Thoracic aorta (tissue), 2 donors: ENCODE data around the gene TMEM88. TPM values are rescaled to one million over a fixed set of nuclear protein-coding genes. Genes with fewer than 3 reads are reported as not detected.

Experiments used
- ATAC-seq: fragments of 150-250 bp; one replicate; pipeline ENCODE4 v1.8.0; 2017; ENCODE audit warnings: low read depth; ENCODE audit not compliant: insufficient number of reproducible peaks, low FRiP score
- DNase-seq: peaks from one replicate; pipeline ENCODE4 v3.0.0-alpha.2; 2020; ENCODE audit warnings: low spot score
- H3K27ac ChIP-seq, 2 donors: fragments of 200-600 bp; sonication (generic); 1 replicate in 1 of 2; 2 replicates in 1 of 2; pipeline ENCODE4 v1.5.1; 2016; ENCODE audit warnings: mild to moderate bottlenecking in 2 of 2, moderate library complexity in 2 of 2
- H3K27me3 ChIP-seq: fragments of 200-600 bp; sonication (generic); replicated peaks from 2 replicates; pipeline ENCODE4 v1.6.0; 2016; ENCODE audit warnings: mild to moderate bottlenecking; ENCODE audit not compliant: insufficient read depth
- H3K36me3 ChIP-seq: fragments of 200-600 bp; sonication (generic); one replicate; pipeline ENCODE4 v1.5.1; 2016
- H3K4me1 ChIP-seq, 2 donors: fragments of 200-600 bp; sonication (generic); 1 replicate in 1 of 2; 2 replicates in 1 of 2; pipeline versions ENCODE4 v1.5.1 to v1.6.0; 2016; ENCODE audit warnings: low read depth in 2 of 2, mild to moderate bottlenecking in 1 of 2; ENCODE audit not compliant: control insufficient read depth in 1 of 2
- H3K4me3 ChIP-seq: fragments of 200-600 bp; sonication (generic); 2 replicates; pipeline ENCODE4 v1.5.1; 2016; ENCODE audit warnings: mild to moderate bottlenecking
- H3K9me3 ChIP-seq: fragments of 200-600 bp; sonication (generic); 2 replicates; pipeline ENCODE4 v1.5.1; 2016
- total RNA-seq, 2 donors: library from RNA; depleted of rRNA; stranded (reverse); fragments of >200 nt; gene quantifications; one replicate each; pipeline versions ENCODE4 v1.1.0 to v1.2.3, GENCODE V29; 2016
- TF ChIP-seq, protein P1 (sequence below): fragments of 200-600 bp; sonication (generic); IDR thresholded peaks from one replicate; pipeline ENCODE4 v1.5.1; 2019; ENCODE audit warnings: antibody characterized with exemption

The TMEM88 gene
- total RNA-seq, 2 donors from 2014 or later: 4.1 to 21.9 TPM

DNA sequence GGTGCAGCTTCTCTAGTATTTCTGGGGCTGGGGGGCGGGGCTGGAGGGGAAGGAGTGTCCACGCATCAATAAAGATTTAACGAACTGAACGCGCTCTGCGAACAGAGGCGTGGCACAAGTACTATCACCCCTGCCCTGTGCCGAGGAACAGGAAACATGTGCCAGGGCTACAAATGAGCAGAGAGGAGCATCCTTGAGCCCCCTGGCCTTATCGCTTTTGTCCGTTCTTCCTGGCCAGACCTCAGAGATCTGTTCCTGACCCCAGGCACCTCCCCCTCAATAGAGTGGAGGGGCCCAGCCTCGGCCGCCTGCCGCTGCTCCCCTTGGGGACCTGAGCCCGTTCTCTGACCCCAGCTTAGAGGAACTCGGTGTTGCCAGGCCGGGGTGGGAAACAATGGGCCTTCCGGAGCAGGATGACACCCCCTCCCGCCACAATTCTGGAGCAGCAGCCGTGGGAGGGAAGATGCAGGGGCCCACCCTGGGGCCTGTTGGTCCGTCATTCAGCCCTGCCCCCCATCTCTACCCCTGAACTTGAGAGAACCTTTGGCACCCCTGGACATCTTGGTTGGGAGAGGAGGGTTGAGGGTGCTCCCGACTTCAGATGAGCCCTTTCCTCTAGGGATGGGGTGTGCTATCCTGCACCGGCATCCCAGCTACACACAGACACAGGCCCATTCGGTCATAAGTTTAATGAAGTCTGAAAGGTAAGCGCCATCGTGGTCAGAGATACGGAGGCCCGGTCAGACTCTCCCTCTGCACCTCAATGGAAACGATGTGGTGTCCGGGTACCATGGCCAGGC is 1.3 kb downstream of the TMEM88 start:
- ATAC-seq: no peak
- TF ChIP-seq, protein P1, sequence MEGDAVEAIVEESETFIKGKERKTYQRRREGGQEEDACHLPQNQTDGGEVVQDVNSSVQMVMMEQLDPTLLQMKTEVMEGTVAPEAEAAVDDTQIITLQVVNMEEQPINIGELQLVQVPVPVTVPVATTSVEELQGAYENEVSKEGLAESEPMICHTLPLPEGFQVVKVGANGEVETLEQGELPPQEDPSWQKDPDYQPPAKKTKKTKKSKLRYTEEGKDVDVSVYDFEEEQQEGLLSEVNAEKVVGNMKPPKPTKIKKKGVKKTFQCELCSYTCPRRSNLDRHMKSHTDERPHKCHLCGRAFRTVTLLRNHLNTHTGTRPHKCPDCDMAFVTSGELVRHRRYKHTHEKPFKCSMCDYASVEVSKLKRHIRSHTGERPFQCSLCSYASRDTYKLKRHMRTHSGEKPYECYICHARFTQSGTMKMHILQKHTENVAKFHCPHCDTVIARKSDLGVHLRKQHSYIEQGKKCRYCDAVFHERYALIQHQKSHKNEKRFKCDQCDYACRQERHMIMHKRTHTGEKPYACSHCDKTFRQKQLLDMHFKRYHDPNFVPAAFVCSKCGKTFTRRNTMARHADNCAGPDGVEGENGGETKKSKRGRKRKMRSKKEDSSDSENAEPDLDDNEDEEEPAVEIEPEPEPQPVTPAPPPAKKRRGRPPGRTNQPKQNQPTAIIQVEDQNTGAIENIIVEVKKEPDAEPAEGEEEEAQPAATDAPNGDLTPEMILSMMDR: no peak
- no peak for DNase-seq
- peaks cover 7% of the 10 kb centered on the region for H3K36me3 ChIP-seq
- no peaks in the 10 kb centered on the region for H3K27me3 ChIP-seq
- H3K27ac ChIP-seq: peak overlapping the region; percentile 80 to 85
- H3K4me1 ChIP-seq: peaks cover 21 to 39% of the 10 kb centered on the region in 2 donors
- H3K4me3 ChIP-seq: peak overlapping the region; percentile 75
- H3K9me3 ChIP-seq: no peaks in the 10 kb centered on the region

DNA sequence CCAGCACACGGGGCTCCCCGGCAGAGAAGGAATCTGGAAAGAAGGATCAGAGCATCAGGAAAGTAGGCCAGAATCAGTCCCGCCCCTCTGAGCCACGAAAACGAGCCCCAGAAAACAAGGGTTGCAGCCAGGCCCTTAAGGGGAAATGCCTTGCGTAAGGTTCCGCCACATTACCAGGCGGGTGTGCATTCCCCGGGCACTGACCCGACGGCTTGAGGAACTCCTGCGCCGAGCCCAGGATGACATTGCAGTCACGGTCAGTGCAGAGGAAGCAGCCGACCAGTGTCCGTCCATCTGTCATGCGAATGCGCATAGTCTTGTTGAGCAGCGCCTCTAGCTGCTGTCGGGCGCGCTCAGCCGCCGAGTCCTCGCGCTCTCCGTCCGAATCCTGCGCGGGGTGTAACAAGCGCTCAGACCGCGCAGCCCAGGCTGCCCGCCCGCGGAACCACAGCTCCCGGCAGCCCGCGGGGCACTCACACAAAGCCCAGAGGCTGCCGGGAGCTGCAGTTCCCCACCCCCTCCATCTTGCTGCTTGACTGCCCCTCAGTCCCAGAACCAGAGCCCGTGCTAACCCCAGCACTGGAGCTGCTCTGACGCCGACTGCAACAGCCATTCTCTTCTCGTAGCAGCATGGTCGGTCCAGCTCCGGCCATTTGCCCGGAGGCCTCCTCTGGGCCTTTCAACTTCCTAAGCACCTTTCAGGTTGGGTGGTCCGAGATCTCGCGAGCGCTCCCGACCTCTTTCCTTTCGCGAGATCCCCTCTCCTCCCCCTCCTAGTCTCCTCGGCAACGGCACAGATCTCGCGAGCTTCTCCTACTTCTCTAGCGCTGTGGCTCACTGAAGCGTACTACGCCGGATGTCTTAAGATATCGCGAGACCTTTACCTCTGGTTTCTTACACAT is 2.2 kb downstream of the TMEM88 start, which contains the start of gene NAA38:
TSS of gene NAA38 (minus strand) at position 749 of the 902 bp plus-strand sequence. CDS start at position 653, 96 bp downstream.
- Histone ChIP-seq H3K4me1 (peaks cover 21 to 32% of the 10 kb centered on the region in 2 donors), H3K36me3 (peaks cover 7% of the 10 kb centered on the region), H3K27me3 (no peaks in the 10 kb centered on the region), H3K9me3 (no peaks in the 10 kb centered on the region), H3K27ac (peak within 1 kb of the TSS; percentile 80 to 85), H3K4me3 (peak within 1 kb of the TSS; percentile 75)
- ATAC-seq: peak; percentile 96
- peak; percentile 95 for DNase-seq
- TF ChIP-seq, protein P1: peak; percentile 27

DNA sequence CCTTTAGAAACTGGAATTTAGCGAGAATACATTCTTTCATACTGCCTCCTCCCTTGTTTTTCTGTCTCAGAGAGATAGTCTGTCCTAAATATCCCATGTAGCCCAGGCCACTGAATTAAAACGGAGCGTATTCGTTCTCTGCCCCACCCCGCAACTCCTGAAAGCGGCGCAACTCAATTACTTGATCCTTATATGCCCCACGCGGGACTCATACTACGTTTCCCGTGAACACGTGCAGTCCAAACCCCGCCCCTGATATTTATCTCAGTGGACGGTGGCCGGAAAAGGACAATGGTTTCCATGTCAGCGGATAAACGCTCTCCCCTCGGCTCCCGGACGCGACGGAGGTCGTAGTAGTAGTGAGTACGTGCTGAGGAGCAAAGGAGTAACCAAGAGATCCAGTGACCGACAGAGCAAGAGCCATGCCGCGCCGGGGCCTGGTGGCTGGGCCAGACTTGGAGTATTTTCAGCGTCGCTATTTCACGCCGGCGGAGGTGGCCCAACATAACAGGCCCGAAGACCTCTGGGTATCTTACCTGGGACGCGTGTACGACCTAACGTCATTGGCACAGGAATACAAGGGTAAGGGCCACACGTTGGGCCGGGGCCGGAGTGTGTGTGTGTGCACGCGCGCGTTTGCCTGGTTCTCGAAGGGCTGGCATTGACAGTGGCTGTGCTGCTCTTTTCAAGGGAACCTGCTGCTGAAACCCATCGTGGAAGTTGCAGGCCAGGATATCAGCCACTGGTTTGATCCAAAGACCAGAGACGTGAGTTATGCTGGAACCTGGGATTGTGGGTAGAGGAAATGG is 3.1 kb downstream of the TMEM88 start, which contains the start of gene CYB5D1:
TSS of gene CYB5D1 (plus strand) at position 291 of the 809 bp plus-strand sequence. CDS start at position 423, 132 bp downstream.
- peak; percentile 72 for ATAC-seq
- TF ChIP-seq, protein P1: no peak
- Histone ChIP-seq H3K4me3 (peak within 1 kb of the TSS; percentile 75), H3K27ac (peak within 1 kb of the TSS; percentile 80 to 85), H3K4me1 (peaks cover 21 to 31% of the 10 kb centered on the region in 2 donors), H3K27me3 (no peaks in the 10 kb centered on the region), H3K9me3 (no peaks in the 10 kb centered on the region), H3K36me3 (peaks cover 3% of the 10 kb centered on the region)
- peak; percentile 88 for DNase-seq

DNA sequence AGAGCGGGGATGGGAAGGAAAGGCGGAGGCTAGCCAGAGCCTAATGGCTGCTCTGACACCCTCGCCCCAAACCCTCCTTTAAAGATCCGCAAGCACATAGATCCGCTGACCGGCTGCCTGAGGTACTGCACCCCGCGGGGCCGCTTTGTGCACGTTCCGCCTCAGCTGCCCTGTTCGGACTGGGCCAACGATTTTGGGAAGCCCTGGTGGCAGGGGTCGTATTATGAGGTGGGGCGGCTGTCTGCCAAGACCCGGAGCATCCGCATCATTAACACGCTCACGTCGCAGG is 3.6 kb downstream of the TMEM88 start:
- ATAC-seq (no peak), DNase-seq (no peak)
- peak overlapping the region; percentile 75 for H3K4me3 ChIP-seq
- H3K36me3 ChIP-seq: no peaks in the 10 kb centered on the region
- H3K27me3 ChIP-seq: no peaks in the 10 kb centered on the region
- H3K9me3 ChIP-seq: no peaks in the 10 kb centered on the region
- peaks cover 21 to 31% of the 10 kb centered on the region in 2 donors for H3K4me1 ChIP-seq
- TF ChIP-seq, protein P1: peak; percentile 49
- peak overlapping the region; percentile 80 to 85 for H3K27ac ChIP-seq
